CD4-positive, CD25-positive, alpha-beta regulatory T cell (primary cell): ENCODE measurements around the gene ARSK. TPM values are rescaled to one million over a fixed set of nuclear protein-coding genes. Genes with fewer than 3 reads are reported as not detected.

Experiments used
- ATAC-seq, 2 donors: fragments of 150-1000 bp; cut with Tn5 transposase; one replicate each; pipeline ENCODE4 v1.10.0; 2021; ENCODE audit warnings: low read depth in 2 of 2, moderate number of reproducible peaks in 2 of 2, moderate library complexity in 1 of 2
- DNase-seq, 3 donors: peaks; one replicate each; pipeline versions ENCODE4 v3.0.0 to v3.0.0-alpha.2; 2012 to 2022; ENCODE audit warnings: mixed read lengths in 1 of 3
- H3K27ac ChIP-seq: one replicate; pipeline ENCODE4 v1.7.0; 2013; ENCODE audit warnings: mild to moderate bottlenecking, low read length; ENCODE audit not compliant: insufficient read depth, poor library complexity, severe bottlenecking
- H3K27me3 ChIP-seq: one replicate; pipeline ENCODE4 v1.7.0; 2013; ENCODE audit warnings: low read length; ENCODE audit not compliant: control insufficient read depth, insufficient read depth
- H3K36me3 ChIP-seq: one replicate; pipeline ENCODE4 v1.7.0; 2013; ENCODE audit warnings: mild to moderate bottlenecking, low read length, moderate library complexity; ENCODE audit not compliant: control insufficient read depth, insufficient read depth
- H3K4me1 ChIP-seq: 2 replicates; pipeline ENCODE4 v1.7.0; 2013; ENCODE audit warnings: mild to moderate bottlenecking, low read length; ENCODE audit not compliant: insufficient read depth, control insufficient read depth, poor library complexity, severe bottlenecking
- H3K4me3 ChIP-seq: one replicate; pipeline ENCODE4 v1.7.0; 2013; ENCODE audit warnings: low read depth, mild to moderate bottlenecking, low read length, moderate library complexity
- H3K9me3 ChIP-seq, 2 experiments: 1 replicate in 1 of 2; 2 replicates in 1 of 2; pipeline ENCODE4 v1.7.0; 2013; ENCODE audit warnings: low read length in 2 of 2, mild to moderate bottlenecking in 1 of 2, moderate library complexity in 1 of 2; ENCODE audit not compliant: control insufficient read depth in 2 of 2
- H3K27ac Mint-ChIP-seq, 3 donors: one replicate each; pipeline ENCODE4 v1.8.0; 2020 to 2022; ENCODE audit warnings: mild to moderate bottlenecking in 3 of 3, mixed read lengths in 3 of 3, moderate library complexity in 2 of 3
- H3K27me3 Mint-ChIP-seq: one replicate; pipeline ENCODE4 v1.8.0; 2022; ENCODE audit warnings: mild to moderate bottlenecking, mixed read lengths
- H3K36me3 Mint-ChIP-seq: one replicate; pipeline ENCODE4 v1.8.0; 2020; ENCODE audit warnings: mixed read lengths
- H3K4me1 Mint-ChIP-seq, 4 donors: one replicate each; pipeline ENCODE4 v1.8.0; 2020 to 2022; ENCODE audit warnings: mixed read lengths in 4 of 4, mild to moderate bottlenecking in 1 of 4
- H3K4me3 Mint-ChIP-seq, 4 donors: one replicate each; pipeline ENCODE4 v1.8.0; 2020 to 2022; ENCODE audit warnings: mild to moderate bottlenecking in 4 of 4, mixed read lengths in 4 of 4, moderate library complexity in 3 of 4
- H3K9me3 Mint-ChIP-seq, 7 donors: one replicate each; pipeline ENCODE4 v1.8.0; 2020 to 2022; ENCODE audit warnings: mixed read lengths in 7 of 7, mild to moderate bottlenecking in 3 of 7, moderate library complexity in 2 of 7
- polyA plus RNA-seq, 4 donors: library from polyadenylated mRNA; unstranded; fragments of 300-500 nt; fragmentation: Illumina TruSeq; gene quantifications; one replicate each; pipeline ENCODE4 v1.2.3, GENCODE V29; 2021
- total RNA-seq: library from RNA; stranded (reverse); gene quantifications from one replicate; pipeline ENCODE4 v1.2.3, GENCODE V29; 2022

ARSK gene
- total and polyA plus RNA-seq, 5 donors from 2014 or later = 3.8 to 10.8 (median 9.5) TPM

- Mint-ChIP-seq H3K27ac (no peak overlapping the region), H3K4me1 (peaks cover 6 to 16% (median 11%) of the 10 kb centered on the region in 4 donors), H3K4me3 (no peak overlapping the region), H3K36me3 (peaks cover 21% of the 10 kb centered on the region), H3K27me3 (no peaks in the 10 kb centered on the region), H3K9me3 (peaks cover 0 to 1% (median 0%) of the 10 kb centered on the region in 7 donors)
- Histone ChIP-seq H3K9me3 (no peaks in the 10 kb centered on the region), H3K36me3 (no peaks in the 10 kb centered on the region), H3K4me1 (no peaks in the 10 kb centered on the region), H3K27me3 (no peaks in the 10 kb centered on the region), H3K27ac (no peak overlapping the region), H3K4me3 (no peak overlapping the region)
- ATAC-seq (no peak), DNase-seq (no peak)
Observed at GRCh38 chr5:95595289-95595931, 40.5 kb downstream of the ARSK start.

GRCh38 chr5:95599252-95599651 is 44.4 kb downstream of the ARSK start:
- no peaks in the 10 kb centered on the region for H3K9me3 Mint-ChIP-seq
- ATAC-seq (no peak), DNase-seq (no peak)
- Histone ChIP-seq H3K4me3 (no peak overlapping the region), H3K9me3 (no peaks in the 10 kb centered on the region), H3K27ac (no peak overlapping the region), H3K27me3 (no peaks in the 10 kb centered on the region), H3K4me1 (no peaks in the 10 kb centered on the region), H3K36me3 (peaks cover 14% of the 10 kb centered on the region)
- no peak overlapping the region for H3K4me3 Mint-ChIP-seq
- H3K4me1 Mint-ChIP-seq = no peaks in the 10 kb centered on the region
- peak overlapping the region in 1 of 3 donors; percentile 33 for H3K27ac Mint-ChIP-seq
- H3K27me3 Mint-ChIP-seq = no peaks in the 10 kb centered on the region
- H3K36me3 Mint-ChIP-seq = peaks cover 26% of the 10 kb centered on the region

- Mint-ChIP-seq H3K4me1 (no peaks in the 10 kb centered on the region), H3K27me3 (no peaks in the 10 kb centered on the region), H3K36me3 (peaks cover 22% of the 10 kb centered on the region), H3K9me3 (no peaks in the 10 kb centered on the region), H3K27ac (no peak overlapping the region), H3K4me3 (no peak overlapping the region)
- Histone ChIP-seq H3K9me3 (no peaks in the 10 kb centered on the region), H3K27ac (no peak overlapping the region), H3K36me3 (peaks cover 14% of the 10 kb centered on the region), H3K4me1 (no peaks in the 10 kb centered on the region), H3K4me3 (no peak overlapping the region), H3K27me3 (no peaks in the 10 kb centered on the region)
- no peak for ATAC-seq
- no peak for DNase-seq
Observed at GRCh38 chr5:95600557-95600956, 45.7 kb downstream of the ARSK start.

- ATAC-seq = no peak
- H3K36me3 Mint-ChIP-seq = peaks cover 15% of the 10 kb centered on the region
Observed at GRCh38 chr5:95605786-95606185, 50.9 kb downstream of the ARSK start.

GRCh38 chr5:95606419-95606818 is 51.5 kb downstream of the ARSK start:
- Histone ChIP-seq H3K36me3 (peaks cover 6% of the 10 kb centered on the region), H3K4me3 (no peak overlapping the region), H3K27ac (no peak overlapping the region), H3K9me3 (no peaks in the 10 kb centered on the region), H3K27me3 (no peaks in the 10 kb centered on the region), H3K4me1 (no peaks in the 10 kb centered on the region)
- ATAC-seq (no peak), DNase-seq (no peak)
- Mint-ChIP-seq H3K4me1 (no peaks in the 10 kb centered on the region), H3K27me3 (peaks cover 4% of the 10 kb centered on the region), H3K4me3 (no peak overlapping the region), H3K36me3 (peaks cover 11% of the 10 kb centered on the region), H3K27ac (peak overlapping the region in 1 of 3 donors; percentile 49), H3K9me3 (no peaks in the 10 kb centered on the region)

More at GRCh38 chr5:95605786-95606185, 50.9 kb downstream of the ARSK start:
- Histone ChIP-seq H3K4me3 (no peak overlapping the region), H3K27ac (no peak overlapping the region), H3K9me3 (no peaks in the 10 kb centered on the region), H3K4me1 (no peaks in the 10 kb centered on the region), H3K36me3 (peaks cover 12% of the 10 kb centered on the region), H3K27me3 (no peaks in the 10 kb centered on the region)
- H3K4me1 Mint-ChIP-seq = no peaks in the 10 kb centered on the region
- no peak for DNase-seq
- H3K9me3 Mint-ChIP-seq = no peaks in the 10 kb centered on the region
- no peak overlapping the region for H3K27ac Mint-ChIP-seq
- peaks cover 4% of the 10 kb centered on the region for H3K27me3 Mint-ChIP-seq
- H3K4me3 Mint-ChIP-seq = no peak overlapping the region

GRCh38 chr5:95609711-95610110 is 54.8 kb downstream of the ARSK start:
- Mint-ChIP-seq H3K27ac (no peak overlapping the region), H3K36me3 (peaks cover 10% of the 10 kb centered on the region), H3K9me3 (peaks cover 0 to 9% (median 6%) of the 10 kb centered on the region in 7 donors), H3K4me3 (no peak overlapping the region), H3K4me1 (no peaks in the 10 kb centered on the region), H3K27me3 (peaks cover 6% of the 10 kb centered on the region)
- DNase-seq (no peak), ATAC-seq (no peak)
- Histone ChIP-seq H3K27me3 (no peaks in the 10 kb centered on the region), H3K36me3 (no peaks in the 10 kb centered on the region), H3K4me3 (no peak overlapping the region), H3K27ac (no peak overlapping the region), H3K4me1 (no peaks in the 10 kb centered on the region), H3K9me3 (peaks cover 0 to 12% of the 10 kb centered on the region in 2 experiments)

GRCh38 chr5:95610546-95610945 is 55.6 kb downstream of the ARSK start:
- DNase-seq (no peak), ATAC-seq (no peak)
- H3K27ac Mint-ChIP-seq = no peak overlapping the region
- no peaks in the 10 kb centered on the region for H3K27me3 ChIP-seq
- H3K4me1 Mint-ChIP-seq = peaks cover 0 to 2% (median 0%) of the 10 kb centered on the region in 4 donors
- no peaks in the 10 kb centered on the region for H3K4me1 ChIP-seq
- H3K4me3 Mint-ChIP-seq = no peak overlapping the region
- H3K36me3 ChIP-seq = no peaks in the 10 kb centered on the region
- H3K9me3 ChIP-seq = peaks cover 0 to 12% of the 10 kb centered on the region in 2 experiments
- peaks cover 0 to 9% (median 6%) of the 10 kb centered on the region in 7 donors for H3K9me3 Mint-ChIP-seq
- H3K4me3 ChIP-seq = no peak overlapping the region
- H3K27ac ChIP-seq = no peak overlapping the region
- H3K36me3 Mint-ChIP-seq = peaks cover 6% of the 10 kb centered on the region
- peaks cover 10% of the 10 kb centered on the region for H3K27me3 Mint-ChIP-seq

GRCh38 chr5:95611396-95611795 is 56.5 kb downstream of the ARSK start:
- Mint-ChIP-seq H3K4me3 (no peak overlapping the region), H3K27ac (no peak overlapping the region), H3K9me3 (peaks cover 0 to 9% (median 6%) of the 10 kb centered on the region in 7 donors), H3K36me3 (peaks cover 6% of the 10 kb centered on the region), H3K4me1 (peaks cover 0 to 2% (median 0%) of the 10 kb centered on the region in 4 donors), H3K27me3 (peaks cover 10% of the 10 kb centered on the region)
- no peaks in the 10 kb centered on the region for H3K4me1 ChIP-seq
- peaks cover 0 to 12% of the 10 kb centered on the region in 2 experiments for H3K9me3 ChIP-seq
- H3K27me3 ChIP-seq = no peaks in the 10 kb centered on the region
- no peak overlapping the region for H3K27ac ChIP-seq
- DNase-seq (no peak), ATAC-seq (no peak)
- no peak overlapping the region for H3K4me3 ChIP-seq
- no peaks in the 10 kb centered on the region for H3K36me3 ChIP-seq
